Tibial nerve (tissue), 4 donors: ENCODE data around the gene PPP1R1B. TPM values are rescaled to one million over a fixed set of nuclear protein-coding genes. Genes with fewer than 3 reads are reported as not detected.

ENCODE experiments used
- DNase-seq, 2 donors: peaks; one replicate each; pipeline ENCODE4 v3.0.0-alpha.2; 2019; ENCODE audit warnings: low spot score in 2 of 2
- H3K27ac ChIP-seq, 4 donors: fragments of 200-600 bp; sonication (generic) in 3 of 4; one replicate each; pipeline ENCODE4 v1.5.1; 2017 to 2019; ENCODE audit warnings: mild to moderate bottlenecking in 1 of 4
- H3K27me3 ChIP-seq, 2 donors: fragments of 200-600 bp; sonication (generic) in 1 of 2; one replicate each; pipeline versions ENCODE4 v1.5.1 to v1.6.0; 2017 to 2019
- H3K36me3 ChIP-seq, 3 donors: fragments of 200-600 bp; sonication (generic); one replicate each; pipeline ENCODE4 v1.5.1; 2018 to 2019
- H3K4me1 ChIP-seq, 4 donors: fragments of 200-600 bp; sonication (generic) in 3 of 4; one replicate each; pipeline ENCODE4 v1.5.1; 2017 to 2019
- H3K4me3 ChIP-seq, 4 donors: fragments of 200-600 bp; sonication (generic) in 3 of 4; one replicate each; pipeline ENCODE4 v1.5.1; 2017 to 2019; ENCODE audit warnings: mild to moderate bottlenecking in 1 of 4, moderate library complexity in 1 of 4
- H3K9me3 ChIP-seq, 4 donors: fragments of 200-600 bp; sonication (generic) in 3 of 4; one replicate each; pipeline ENCODE4 v1.5.1; 2017 to 2019
- EP300 ChIP-seq, 2 donors: sonication (generic); formaldehyde crosslinking; IDR thresholded peaks; one replicate each; pipeline ENCODE4 v1.6.1; 2017; ENCODE audit warnings: antibody characterized with exemption in 2 of 2, mild to moderate bottlenecking in 1 of 2
- POLR2A ChIP-seq, 2 donors: fragments of 450-650 bp; IDR thresholded peaks; one replicate each; pipeline ENCODE4 v1.6.1; 2017; ENCODE audit warnings: antibody characterized with exemption in 2 of 2, mild to moderate bottlenecking in 2 of 2, moderate library complexity in 2 of 2
- WGBS, 2 donors: methylation state at CpG; one replicate each; pipeline ENCODE4 v1.1.5; 2018; 5-methylcytosine and 5-hydroxymethylcytosine counted together
- total RNA-seq, 4 donors: library from RNA; depleted of rRNA; stranded (reverse); fragments of >200 nt; gene quantifications; one replicate each; pipeline ENCODE4 v1.1.0, GENCODE V29; 2016
- TF ChIP-seq, protein P1 (sequence below), 5 experiments: fragments of 200-600 bp in 3 of 5; fragments of 450-650 bp in 2 of 5; sonication (generic) in 3 of 5; IDR thresholded peaks; one replicate each; pipeline ENCODE4 v1.5.1; 2016 to 2019; ENCODE audit warnings: antibody characterized with exemption in 5 of 5, mild to moderate bottlenecking in 3 of 5, moderate library complexity in 2 of 5

PPP1R1B gene
- total RNA-seq, 4 donors from 2014 or later = 10.4 to 20.4 (median 12.7) TPM

DNA sequence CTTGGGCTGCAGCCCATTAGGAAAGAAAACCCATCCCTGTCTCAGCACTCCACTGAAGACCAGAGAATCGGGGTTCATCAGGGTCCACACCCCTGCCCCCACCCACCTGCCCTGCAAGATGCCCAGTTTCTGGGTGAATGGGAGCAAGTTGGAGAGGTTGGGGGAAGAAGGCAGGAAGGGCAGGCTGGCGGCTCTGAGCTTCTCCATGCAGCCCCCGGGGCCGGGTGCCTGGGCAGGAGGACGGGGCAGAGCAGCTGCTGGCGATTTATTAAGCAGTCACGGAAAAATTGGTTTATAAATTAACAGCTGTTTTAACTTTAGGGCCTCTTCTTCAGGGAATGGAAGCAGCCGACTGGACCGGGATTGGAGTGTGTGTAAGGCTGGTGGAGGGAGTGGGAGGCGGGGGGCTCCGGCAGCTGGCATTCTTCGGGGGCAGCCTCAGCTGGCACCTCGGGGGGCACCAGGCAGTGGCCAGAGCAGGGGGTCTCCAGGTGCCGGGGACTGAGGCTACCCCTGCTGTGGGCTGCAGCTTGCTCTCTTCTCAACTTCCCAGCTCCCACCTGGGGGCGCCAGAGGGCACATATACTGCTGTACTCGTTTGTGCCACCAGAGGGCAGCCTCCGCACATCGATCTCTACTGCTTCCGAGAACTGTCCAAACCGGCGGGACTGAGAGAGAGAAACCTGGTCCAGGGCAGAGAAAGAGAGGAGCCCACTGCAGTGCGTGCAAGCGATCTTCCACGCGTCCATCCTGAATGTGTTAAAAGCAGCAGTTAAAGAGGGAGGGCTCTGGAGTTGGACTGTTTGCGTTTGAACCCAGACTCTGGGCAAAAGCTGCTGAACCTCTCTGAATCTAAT lies 5.0 kb upstream of the PPP1R1B start:
- no peak overlapping the region for H3K4me3 ChIP-seq
- peaks cover 1 to 29% of the 10 kb centered on the region in 2 donors for H3K27me3 ChIP-seq
- 11 to 12% methylated on average over 16 to 23 of the region's 26 CpGs for WGBS, 2 donors
- no peaks in the 10 kb centered on the region for H3K9me3 ChIP-seq
- TF ChIP-seq, protein P1, sequence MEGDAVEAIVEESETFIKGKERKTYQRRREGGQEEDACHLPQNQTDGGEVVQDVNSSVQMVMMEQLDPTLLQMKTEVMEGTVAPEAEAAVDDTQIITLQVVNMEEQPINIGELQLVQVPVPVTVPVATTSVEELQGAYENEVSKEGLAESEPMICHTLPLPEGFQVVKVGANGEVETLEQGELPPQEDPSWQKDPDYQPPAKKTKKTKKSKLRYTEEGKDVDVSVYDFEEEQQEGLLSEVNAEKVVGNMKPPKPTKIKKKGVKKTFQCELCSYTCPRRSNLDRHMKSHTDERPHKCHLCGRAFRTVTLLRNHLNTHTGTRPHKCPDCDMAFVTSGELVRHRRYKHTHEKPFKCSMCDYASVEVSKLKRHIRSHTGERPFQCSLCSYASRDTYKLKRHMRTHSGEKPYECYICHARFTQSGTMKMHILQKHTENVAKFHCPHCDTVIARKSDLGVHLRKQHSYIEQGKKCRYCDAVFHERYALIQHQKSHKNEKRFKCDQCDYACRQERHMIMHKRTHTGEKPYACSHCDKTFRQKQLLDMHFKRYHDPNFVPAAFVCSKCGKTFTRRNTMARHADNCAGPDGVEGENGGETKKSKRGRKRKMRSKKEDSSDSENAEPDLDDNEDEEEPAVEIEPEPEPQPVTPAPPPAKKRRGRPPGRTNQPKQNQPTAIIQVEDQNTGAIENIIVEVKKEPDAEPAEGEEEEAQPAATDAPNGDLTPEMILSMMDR (IDR thresholded peaks at IDR 0.05) = peak; percentile 98 to 100 (median 99)
- TF ChIP-seq EP300 (IDR thresholded peaks at IDR 0.05) (peak in 1 of 2 donors; percentile 47), POLR2A (IDR thresholded peaks at IDR 0.05) (no peak)
- no peaks in the 10 kb centered on the region for H3K36me3 ChIP-seq
- H3K4me1 ChIP-seq = peaks cover 0 to 60% (median 22%) of the 10 kb centered on the region in 4 donors
- peak; percentile 84 to 96 for DNase-seq
- H3K27ac ChIP-seq = no peak overlapping the region

DNA sequence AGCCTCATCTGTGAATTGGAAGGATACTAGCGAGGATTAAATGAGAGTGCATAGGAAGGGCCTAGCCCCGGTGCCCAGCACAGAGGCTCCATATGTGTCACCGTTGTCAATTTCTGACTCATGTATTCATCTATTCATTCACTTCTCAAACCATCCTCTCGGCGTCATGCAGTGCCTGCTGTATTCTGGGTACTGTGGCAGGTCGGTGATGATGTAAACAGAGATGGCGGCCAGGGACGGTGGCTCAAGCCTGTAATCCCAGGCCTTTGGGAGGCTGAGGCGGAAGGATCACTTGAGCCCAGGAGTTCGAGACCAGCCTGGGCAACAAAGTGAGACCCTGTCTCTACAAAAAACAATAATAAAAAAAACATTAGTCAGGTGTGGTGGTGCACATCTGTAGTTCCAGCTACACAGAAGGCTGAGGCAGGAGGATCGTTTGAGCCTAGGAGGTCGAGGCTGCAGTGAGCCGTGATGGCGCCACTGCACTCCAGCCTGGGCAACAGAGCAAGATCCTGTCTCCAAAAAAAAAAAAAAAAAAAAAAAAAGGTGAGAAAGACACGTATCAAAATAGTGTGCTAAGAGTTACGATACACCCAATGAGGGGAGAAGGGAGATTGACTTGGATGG lies 4.3 kb upstream of the PPP1R1B start:
- Histone ChIP-seq H3K27me3 (peaks cover 7 to 30% of the 10 kb centered on the region in 2 donors), H3K36me3 (no peaks in the 10 kb centered on the region), H3K4me3 (no peak overlapping the region), H3K4me1 (peaks cover 0 to 62% (median 28%) of the 10 kb centered on the region in 4 donors), H3K27ac (no peak overlapping the region), H3K9me3 (no peaks in the 10 kb centered on the region)
- no peak for DNase-seq
- TF ChIP-seq EP300 (IDR thresholded peaks at IDR 0.05) = no peak
- TF ChIP-seq, protein P1 (IDR thresholded peaks at IDR 0.05) = no peak
- TF ChIP-seq POLR2A (IDR thresholded peaks at IDR 0.05) = no peak
- 58 to 66% methylated on average over 16 of the region's 16 CpGs for WGBS, 2 donors

DNA sequence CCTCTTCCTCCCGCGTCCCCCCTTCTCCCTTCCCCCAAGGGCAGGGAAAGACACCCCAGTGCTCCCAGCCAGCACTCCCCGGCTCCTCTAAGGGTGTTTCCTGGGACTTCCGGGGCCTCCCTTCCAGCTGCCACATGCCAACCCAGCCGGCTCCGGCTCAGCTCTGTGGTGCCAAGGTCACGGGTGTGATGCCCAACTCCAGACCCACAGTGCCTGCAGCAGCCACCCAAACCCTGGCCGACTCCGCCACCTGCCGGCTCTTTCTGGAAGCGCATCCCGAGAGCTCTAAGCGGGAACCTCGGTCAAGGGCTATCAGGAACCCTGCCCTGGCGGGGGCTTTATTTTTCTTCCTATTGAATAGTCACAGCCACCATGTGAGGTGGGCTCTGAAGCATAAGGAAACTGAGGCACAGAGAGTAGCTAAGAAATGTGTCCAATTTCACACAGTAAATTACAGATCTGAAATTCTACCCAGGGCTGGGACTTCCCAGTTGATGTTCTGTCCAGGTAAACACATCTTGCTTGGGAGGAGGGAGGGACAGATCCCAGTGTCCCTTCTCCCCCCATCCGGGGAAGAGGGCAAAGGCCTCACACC lies 3.3 kb upstream of the PPP1R1B start:
- H3K36me3 ChIP-seq = no peaks in the 10 kb centered on the region
- H3K9me3 ChIP-seq = no peaks in the 10 kb centered on the region
- TF ChIP-seq POLR2A (IDR thresholded peaks at IDR 0.05) = no peak
- TF ChIP-seq, protein P1 (IDR thresholded peaks at IDR 0.05) = peak; percentile 92 to 96 (median 93)
- peaks cover 0 to 59% (median 26%) of the 10 kb centered on the region in 4 donors for H3K4me1 ChIP-seq
- no peak overlapping the region for H3K4me3 ChIP-seq
- peak; percentile 71 to 89 for DNase-seq
- peak overlapping the region in 1 of 4 donors; percentile 15 for H3K27ac ChIP-seq
- H3K27me3 ChIP-seq = peaks cover 7 to 39% of the 10 kb centered on the region in 2 donors
- WGBS, 2 donors = 6 to 7% methylated on average over 11 to 12 of the region's 16 CpGs

- no peak for TF ChIP-seq POLR2A (IDR thresholded peaks at IDR 0.05)
- TF ChIP-seq, protein P1 (IDR thresholded peaks at IDR 0.05) = no peak
- TF ChIP-seq EP300 (IDR thresholded peaks at IDR 0.05) = no peak
- Histone ChIP-seq H3K36me3 (no peaks in the 10 kb centered on the region), H3K4me1 (peaks cover 0 to 52% (median 23%) of the 10 kb centered on the region in 4 donors), H3K9me3 (no peaks in the 10 kb centered on the region), H3K27ac (no peak overlapping the region), H3K4me3 (no peak overlapping the region), H3K27me3 (peaks cover 7 to 48% of the 10 kb centered on the region in 2 donors)
- DNase-seq = no peak
- 65 to 70% methylated on average over 8 of the region's 8 CpGs for WGBS, 2 donors
Measured at GRCh38 chr17:39624313-39624712, 2.4 kb upstream of the PPP1R1B start.
